Panc1 (cell line): ENCODE results near the gene RAD50. TPM values are rescaled to one million over a fixed set of nuclear protein-coding genes. Genes with fewer than 3 reads are reported as not detected.

Experiments used
- ATAC-seq: fragments of 200-7000 bp; cut with Tn5 transposase; 2 replicates; pipeline ENCODE4 v1.9.1; 2020; ENCODE audit warnings: mild to moderate bottlenecking, moderate library complexity
- BruUV-seq: library from RNA; stranded (reverse); fragments of 400-500 nt; replicated peaks from 2 replicates; lab custom pipeline; 2021; lab: Mats Ljungman, UMichigan
- CTCF ChIA-PET: fragments of 300-600 bp; sonication (Branson Sonifier 250); formaldehyde crosslinking; loops from one replicate; lab custom pipeline; 2022; ENCODE audit warnings: antibody characterized with exemption; lab: Charles Lee
- POLR2A ChIA-PET: fragments of 300-600 bp; sonication (Branson Sonifier 250); formaldehyde crosslinking; loops from one replicate; lab custom pipeline; 2022; ENCODE audit warnings: antibody characterized with exemption; lab: Charles Lee
- DNase-seq: peaks from one replicate; pipeline ENCODE4 v3.0.0-alpha.2; 2010; ENCODE audit warnings: low read depth, low spot score
- H3K27ac ChIP-seq: 2 replicates; pipeline ENCODE4 v1.5.1; 2011; ENCODE audit warnings: mild to moderate bottlenecking, low read length, inconsistent platforms
- H3K27me3 ChIP-seq: fragments of 200-500 bp; sonication (Bioruptor generic); 2 replicates; pipeline ENCODE4 v1.6.0; 2014; ENCODE audit warnings: low read length, inconsistent platforms; ENCODE audit not compliant: control insufficient read depth, insufficient read depth
- H3K36me3 ChIP-seq: fragments of 200-500 bp; sonication (Bioruptor generic); 2 replicates; pipeline ENCODE4 v1.5.1; 2014; ENCODE audit warnings: inconsistent platforms, mild to moderate bottlenecking, low read length, moderate library complexity; ENCODE audit not compliant: control insufficient read depth, insufficient read depth
- H3K4me1 ChIP-seq: 2 replicates; pipeline ENCODE4 v1.5.1; 2011; ENCODE audit warnings: inconsistent platforms, mild to moderate bottlenecking, low read length, moderate library complexity; ENCODE audit not compliant: control insufficient read depth, insufficient read depth
- H3K4me3 ChIP-seq, 2 experiments: 2 replicates each; pipeline ENCODE4 v1.5.1; 2011 to 2012; ENCODE audit warnings: low read depth in 2 of 2, low read length in 2 of 2, mild to moderate bottlenecking in 2 of 2, inconsistent platforms in 1 of 2, moderate library complexity in 1 of 2
- H3K9me3 ChIP-seq: fragments of 200-500 bp; sonication (Bioruptor generic); 2 replicates; pipeline ENCODE4 v1.5.1; 2014; ENCODE audit warnings: low read depth, mild to moderate bottlenecking, inconsistent platforms, low read length, moderate library complexity; ENCODE audit not compliant: control insufficient read depth, insufficient read depth
- POLR2AphosphoS5 ChIP-seq: IDR thresholded peaks from 2 replicates; pipeline ENCODE4 v1.6.1; 2012; ENCODE audit warnings: mild to moderate bottlenecking, low read depth, low read length, moderate library complexity
- SIN3A ChIP-seq: IDR thresholded peaks from 2 replicates; pipeline ENCODE4 v1.6.1; 2012; ENCODE audit warnings: low read depth, mild to moderate bottlenecking, low read length, moderate library complexity, borderline replicate concordance; ENCODE audit not compliant: insufficient read depth
- TCF7L2 ChIP-seq: IDR thresholded peaks from 2 replicates; pipeline ENCODE4 v1.6.1; 2011; ENCODE audit warnings: mild to moderate bottlenecking, low read depth, low read length, inconsistent platforms
- in situ Hi-C: cut with HindIII; loops from 2 replicates; pipeline ENCODE4 v1.10.0; 2016; ENCODE audit warnings: low sequenced_read_pairs, low pct_unique_long_range_greater_than_20kb
- intact Hi-C: fragments of 100-400 bp; cut with micrococcal nuclease; formaldehyde crosslinking; loops from one replicate; pipeline ENCODE4 v1.10.0; 2022; ENCODE audit not compliant: unreplicated experiment
- total RNA-seq: library from RNA; stranded (reverse); gene quantifications from one replicate; pipeline ENCODE4 v1.2.1, GENCODE V29; 2021; ENCODE audit not compliant: unreplicated experiment
- TF ChIP-seq, protein P1 (sequence below): fragments of 450-650 bp; IDR thresholded peaks from 2 replicates; pipeline ENCODE4 v1.5.1; 2017; ENCODE audit warnings: mild to moderate bottlenecking
- TF ChIP-seq, protein P2 (sequence below), 2 experiments: IDR thresholded peaks; 2 replicates each; pipeline ENCODE4 v1.6.1; 2011 to 2012; ENCODE audit warnings: low read depth in 2 of 2, control low read depth in 1 of 2, low read length in 1 of 2, mild to moderate bottlenecking in 1 of 2, moderate library complexity in 1 of 2; ENCODE audit not compliant: insufficient read depth in 1 of 2

The RAD50 gene
- total RNA-seq, 1 experiment from 2014 or later = 77.6 TPM

- POLR2A ChIA-PET = no interaction called here
- ATAC-seq (no peak), DNase-seq (no peak)
- no peaks in the 10 kb centered on the region for H3K4me1 ChIP-seq
- intact Hi-C loops = no loop called here
- no TSS peak for BruUV-seq
- no peaks in the 10 kb centered on the region for H3K36me3 ChIP-seq
- H3K9me3 ChIP-seq = no peaks in the 10 kb centered on the region
- CTCF ChIA-PET = no interaction called here
- H3K4me3 ChIP-seq = no peak overlapping the region
- no peak overlapping the region for H3K27ac ChIP-seq
- no peaks in the 10 kb centered on the region for H3K27me3 ChIP-seq
- TF ChIP-seq, protein P1, sequence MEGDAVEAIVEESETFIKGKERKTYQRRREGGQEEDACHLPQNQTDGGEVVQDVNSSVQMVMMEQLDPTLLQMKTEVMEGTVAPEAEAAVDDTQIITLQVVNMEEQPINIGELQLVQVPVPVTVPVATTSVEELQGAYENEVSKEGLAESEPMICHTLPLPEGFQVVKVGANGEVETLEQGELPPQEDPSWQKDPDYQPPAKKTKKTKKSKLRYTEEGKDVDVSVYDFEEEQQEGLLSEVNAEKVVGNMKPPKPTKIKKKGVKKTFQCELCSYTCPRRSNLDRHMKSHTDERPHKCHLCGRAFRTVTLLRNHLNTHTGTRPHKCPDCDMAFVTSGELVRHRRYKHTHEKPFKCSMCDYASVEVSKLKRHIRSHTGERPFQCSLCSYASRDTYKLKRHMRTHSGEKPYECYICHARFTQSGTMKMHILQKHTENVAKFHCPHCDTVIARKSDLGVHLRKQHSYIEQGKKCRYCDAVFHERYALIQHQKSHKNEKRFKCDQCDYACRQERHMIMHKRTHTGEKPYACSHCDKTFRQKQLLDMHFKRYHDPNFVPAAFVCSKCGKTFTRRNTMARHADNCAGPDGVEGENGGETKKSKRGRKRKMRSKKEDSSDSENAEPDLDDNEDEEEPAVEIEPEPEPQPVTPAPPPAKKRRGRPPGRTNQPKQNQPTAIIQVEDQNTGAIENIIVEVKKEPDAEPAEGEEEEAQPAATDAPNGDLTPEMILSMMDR = no peak
- TF ChIP-seq, protein P2, sequence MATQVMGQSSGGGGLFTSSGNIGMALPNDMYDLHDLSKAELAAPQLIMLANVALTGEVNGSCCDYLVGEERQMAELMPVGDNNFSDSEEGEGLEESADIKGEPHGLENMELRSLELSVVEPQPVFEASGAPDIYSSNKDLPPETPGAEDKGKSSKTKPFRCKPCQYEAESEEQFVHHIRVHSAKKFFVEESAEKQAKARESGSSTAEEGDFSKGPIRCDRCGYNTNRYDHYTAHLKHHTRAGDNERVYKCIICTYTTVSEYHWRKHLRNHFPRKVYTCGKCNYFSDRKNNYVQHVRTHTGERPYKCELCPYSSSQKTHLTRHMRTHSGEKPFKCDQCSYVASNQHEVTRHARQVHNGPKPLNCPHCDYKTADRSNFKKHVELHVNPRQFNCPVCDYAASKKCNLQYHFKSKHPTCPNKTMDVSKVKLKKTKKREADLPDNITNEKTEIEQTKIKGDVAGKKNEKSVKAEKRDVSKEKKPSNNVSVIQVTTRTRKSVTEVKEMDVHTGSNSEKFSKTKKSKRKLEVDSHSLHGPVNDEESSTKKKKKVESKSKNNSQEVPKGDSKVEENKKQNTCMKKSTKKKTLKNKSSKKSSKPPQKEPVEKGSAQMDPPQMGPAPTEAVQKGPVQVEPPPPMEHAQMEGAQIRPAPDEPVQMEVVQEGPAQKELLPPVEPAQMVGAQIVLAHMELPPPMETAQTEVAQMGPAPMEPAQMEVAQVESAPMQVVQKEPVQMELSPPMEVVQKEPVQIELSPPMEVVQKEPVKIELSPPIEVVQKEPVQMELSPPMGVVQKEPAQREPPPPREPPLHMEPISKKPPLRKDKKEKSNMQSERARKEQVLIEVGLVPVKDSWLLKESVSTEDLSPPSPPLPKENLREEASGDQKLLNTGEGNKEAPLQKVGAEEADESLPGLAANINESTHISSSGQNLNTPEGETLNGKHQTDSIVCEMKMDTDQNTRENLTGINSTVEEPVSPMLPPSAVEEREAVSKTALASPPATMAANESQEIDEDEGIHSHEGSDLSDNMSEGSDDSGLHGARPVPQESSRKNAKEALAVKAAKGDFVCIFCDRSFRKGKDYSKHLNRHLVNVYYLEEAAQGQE (IDR thresholded peaks at IDR 0.05; ENCODE audit: insufficient read depth in 1 of 2, low read depth in 2 of 2, low read length in 1 of 2) = no peak
- no peak for TF ChIP-seq TCF7L2
- TF ChIP-seq SIN3A = no peak
- TF ChIP-seq POLR2AphosphoS5 = no peak
- in situ Hi-C loops = no loop called here
Measured at GRCh38 chr5:132653716-132654115, 96.9 kb downstream of the RAD50 start.

GRCh38 chr5:132655821-132656773 is 99.3 kb downstream of the RAD50 start:
- intact Hi-C loops = no loop called here
- ChIA-PET CTCF (no interaction called here), POLR2A (no interaction called here)
- Histone ChIP-seq H3K4me3 (peak overlapping the region; percentile 34 to 45), H3K9me3 (no peaks in the 10 kb centered on the region), H3K27me3 (no peaks in the 10 kb centered on the region), H3K36me3 (no peaks in the 10 kb centered on the region), H3K4me1 (no peaks in the 10 kb centered on the region), H3K27ac (no peak overlapping the region)
- TF ChIP-seq POLR2AphosphoS5 (no peak), SIN3A (no peak)
- TF ChIP-seq, protein P2 (IDR thresholded peaks at IDR 0.05; ENCODE audit: insufficient read depth in 1 of 2, low read depth in 2 of 2, low read length in 1 of 2) = no peak
- in situ Hi-C loops = no loop called here
- BruUV-seq = no TSS peak
- ATAC-seq (peak; percentile 28), DNase-seq (no peak)
